DMS 273 (cell line): ENCODE data around the gene ANO8.

Source experiments
- DNase-seq: peaks from one replicate; lab custom pipeline; 2025; ENCODE audit not compliant: unreplicated experiment; lab: John Stamatoyannopoulos, UW

Gene ANO8

GRCh38 chr19:17346109-17346671 lies 11.5 kb upstream of the ANO8 start:
- DNase-seq: peak; percentile 84

- no peak for DNase-seq
Observed at GRCh38 chr19:17341845-17342244, 7.2 kb upstream of the ANO8 start.

- no peak for DNase-seq
Observed at GRCh38 chr19:17341386-17341785, 6.7 kb upstream of the ANO8 start.

- no peak for DNase-seq
Observed at GRCh38 chr19:17340871-17341357, 6.3 kb upstream of the ANO8 start.

GRCh38 chr19:17340302-17340870 lies 5.7 kb upstream of the ANO8 start:
- no peak for DNase-seq

GRCh38 chr19:17339088-17339741 lies 4.6 kb upstream of the ANO8 start:
- DNase-seq: peak; percentile 31

- no peak for DNase-seq
Observed at GRCh38 chr19:17338433-17339078, 3.9 kb upstream of the ANO8 start.

- DNase-seq: peak; percentile 71
Observed at GRCh38 chr19:17337675-17338432, 3.2 kb upstream of the ANO8 start.

- peak; percentile 100 for DNase-seq
Observed at GRCh38 chr19:17336872-17337674, 2.4 kb upstream of the ANO8 start, which contains the start of gene GTPBP3. TSS of gene GTPBP3 (plus strand) at chr19:17337553. CDS start at chr19:17337612, 59 bp downstream.

GRCh38 chr19:17335575-17335974 lies 920 bp upstream of the ANO8 start:
- DNase-seq: peak; percentile 36

- DNase-seq: peak; percentile 36
Observed at GRCh38 chr19:17333611-17334413, 843 bp downstream of the ANO8 start.

GRCh38 chr19:17332677-17333581 lies 1.7 kb downstream of the ANO8 start:
- DNase-seq: peak; percentile 69

- DNase-seq: no peak
Observed at GRCh38 chr19:17332360-17332676, 2.3 kb downstream of the ANO8 start.

- DNase-seq: no peak
Observed at GRCh38 chr19:17331045-17331558, 3.6 kb downstream of the ANO8 start.

- DNase-seq: no peak
Observed at GRCh38 chr19:17330262-17331044, 4.2 kb downstream of the ANO8 start.

GRCh38 chr19:17329366-17330261 lies 5.0 kb downstream of the ANO8 start:
- DNase-seq: no peak
